ENCODE results near the gene CEACAM4.
A peak's percentile ranks its signal among the peaks of the same experiment; 100 is the strongest.

Gene CEACAM4

DNA sequence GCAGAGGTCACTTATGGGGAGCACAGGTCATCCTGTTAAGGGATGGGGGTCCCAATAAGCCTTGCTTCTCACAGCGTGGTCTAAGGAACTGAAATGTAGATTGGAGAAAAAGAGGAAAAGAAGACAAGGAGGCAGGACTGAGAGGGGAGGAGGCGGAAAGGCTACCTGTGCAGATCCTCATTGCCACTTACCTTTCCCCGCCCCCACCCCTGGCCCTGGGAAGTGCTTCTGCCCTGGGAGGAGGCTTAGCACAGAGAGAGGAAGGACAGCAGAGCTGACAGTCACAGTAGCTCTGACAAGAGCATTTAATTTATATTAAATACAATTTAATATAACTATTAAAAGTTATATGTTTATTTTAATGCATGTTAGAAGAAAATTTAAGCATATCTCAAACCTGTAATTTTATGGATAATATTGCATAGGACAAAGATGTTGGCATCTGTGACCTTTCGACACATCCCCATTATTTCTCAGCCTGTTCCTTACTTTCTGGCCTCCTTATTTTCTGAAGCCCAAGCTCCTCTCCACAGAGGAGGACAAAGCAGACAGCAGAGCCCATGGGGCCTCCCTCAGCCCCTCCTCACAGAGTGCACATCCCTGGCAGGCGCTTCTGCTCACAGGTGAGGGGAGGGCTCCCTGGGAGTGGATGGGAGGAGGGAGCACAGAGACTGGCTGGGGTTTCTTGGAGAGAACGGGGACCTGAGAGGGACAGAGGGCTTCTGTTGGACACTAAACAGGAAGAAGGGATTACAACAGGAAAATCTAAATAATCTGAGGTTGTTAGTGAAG is 27.5 kb downstream of the CEACAM4 start:
- no peak overlapping the region for H3K27ac ChIP-seq
- TF ChIP-seq CTCF (conservative IDR thresholded peaks at IDR 0.05; ENCODE audit: low read depth): no peak
- DNase-seq (ENCODE audit: low spot score): no peak
- CTCF ChIA-PET: no interaction called here
- POLR2A ChIA-PET (ENCODE audit: low non-redundant PET): interaction anchor here (0.5 kb wide), 1 partner anchor 178 kb away, joined by 4 read pairs; no protein-coding TSS in a partner anchor

DNA sequence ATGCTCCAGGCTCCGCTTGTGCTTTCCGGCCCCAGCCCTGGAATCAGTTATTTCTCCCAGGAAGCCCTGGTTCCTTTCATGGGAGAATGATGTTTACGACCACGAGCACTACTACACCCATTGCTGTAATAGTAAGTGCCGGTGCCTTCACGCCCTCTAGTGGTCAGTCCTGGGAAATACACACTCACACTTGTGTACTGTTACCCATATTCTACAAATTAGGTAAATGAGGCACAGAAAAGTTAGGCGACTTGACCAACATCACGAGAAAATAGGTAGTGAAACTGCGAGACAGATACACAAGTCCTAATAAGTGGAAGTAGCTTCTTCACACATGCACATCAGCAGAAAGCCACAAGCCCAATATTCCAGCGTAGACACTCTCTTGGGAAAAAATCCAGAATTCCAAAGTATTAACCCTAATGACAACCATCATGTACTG is 29.3 kb downstream of the CEACAM4 start:
- POLR2A ChIA-PET (ENCODE audit: low non-redundant PET): no interaction called here
- CTCF ChIA-PET: interaction anchor here (0.5 to 1.1 kb wide), 8 partner anchors 9 to 1174 kb away, joined by 3 to 4 read pairs (median 4); no protein-coding TSS in a partner anchor
- DNase-seq (ENCODE audit: low spot score): peak; percentile 79
- TF ChIP-seq CTCF (conservative IDR thresholded peaks at IDR 0.05; ENCODE audit: low read depth): peak; percentile 93
- H3K27ac ChIP-seq: no peak overlapping the region

- POLR2A ChIA-PET (ENCODE audit: low non-redundant PET): no interaction called here
- no peak overlapping the region for H3K27ac ChIP-seq
- no peak for TF ChIP-seq CTCF (conservative IDR thresholded peaks at IDR 0.05; ENCODE audit: low read depth)
- no peak for DNase-seq (ENCODE audit: low spot score)
- CTCF ChIA-PET: interaction anchor here (0.6 to 0.8 kb wide), 5 partner anchors 9 to 183 kb away, joined by 3 to 4 read pairs (median 3); no protein-coding TSS in a partner anchor
These were observed 31.0 kb downstream of the CEACAM4 start for GRCh38 chr19:41595890-41596280.

GRCh38 chr19:41595258-41595889 is 31.5 kb downstream of the CEACAM4 start:
- TF ChIP-seq CTCF (conservative IDR thresholded peaks at IDR 0.05; ENCODE audit: low read depth): peak; percentile 75
- ChIA-PET POLR2A (ENCODE audit: low non-redundant PET) (interaction anchor here (0.5 kb wide), 1 partner anchor 233 kb away, joined by 4 read pairs; no protein-coding TSS in a partner anchor), CTCF (interaction anchor here (0.6 to 0.8 kb wide), 5 partner anchors 9 to 183 kb away, joined by 3 to 4 read pairs (median 3); no protein-coding TSS in a partner anchor)
- peak; percentile 77 for DNase-seq (ENCODE audit: low spot score)
- no peak overlapping the region for H3K27ac ChIP-seq

GRCh38 chr19:41591951-41592562 is 34.8 kb downstream of the CEACAM4 start:
- TF ChIP-seq CTCF (conservative IDR thresholded peaks at IDR 0.05; ENCODE audit: low read depth): no peak
- DNase-seq (ENCODE audit: low spot score): no peak
- CTCF ChIA-PET: no interaction called here
- POLR2A ChIA-PET (ENCODE audit: low non-redundant PET): no interaction called here
- H3K27ac ChIP-seq: no peak overlapping the region

DNA sequence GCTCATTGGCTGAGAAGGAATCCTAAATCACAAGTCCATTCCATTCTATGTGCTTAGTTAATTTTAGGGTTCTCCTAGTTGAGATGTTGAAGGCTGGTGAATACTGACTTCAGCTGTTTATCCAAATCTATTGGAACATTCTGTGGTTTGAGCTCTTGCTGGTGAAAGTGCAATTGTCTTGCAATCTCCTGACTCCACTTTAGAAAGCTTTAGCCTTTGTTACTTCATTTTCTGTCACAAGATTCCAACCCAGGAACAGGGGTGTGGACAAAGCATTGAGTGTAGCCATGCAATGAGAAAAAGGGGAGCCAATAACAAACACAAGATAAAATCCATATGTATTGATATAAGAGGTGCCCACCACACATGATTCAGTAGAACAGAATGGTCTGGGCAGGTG is 35.9 kb downstream of the CEACAM4 start:
- CTCF ChIA-PET: interaction anchor here (0.8 kb wide), 1 partner anchor 27 kb away, joined by 3 read pairs; no protein-coding TSS in a partner anchor
- no peak for TF ChIP-seq CTCF (conservative IDR thresholded peaks at IDR 0.05; ENCODE audit: low read depth)
- DNase-seq (ENCODE audit: low spot score): no peak
- H3K27ac ChIP-seq: no peak overlapping the region
- POLR2A ChIA-PET (ENCODE audit: low non-redundant PET): no interaction called here

Measured in RWPE1 (cell line).